GM20431 (cell line): ENCODE results near the gene RPL14.
"Not testable (repeated sequence)": the region's sequence is repeated elsewhere in the genome, so short reads cannot be mapped to it uniquely, and the experiment has no call there.

ENCODE experiments used
- in situ Hi-C: fragments of 300-500 bp; cut with MseI, MboI; formaldehyde crosslinking; loops from one replicate; pipeline ENCODE4 v1.15.0; 2020; ENCODE audit warnings: low sequenced_read_pairs; ENCODE audit not compliant: unreplicated experiment

RPL14 gene

DNA sequence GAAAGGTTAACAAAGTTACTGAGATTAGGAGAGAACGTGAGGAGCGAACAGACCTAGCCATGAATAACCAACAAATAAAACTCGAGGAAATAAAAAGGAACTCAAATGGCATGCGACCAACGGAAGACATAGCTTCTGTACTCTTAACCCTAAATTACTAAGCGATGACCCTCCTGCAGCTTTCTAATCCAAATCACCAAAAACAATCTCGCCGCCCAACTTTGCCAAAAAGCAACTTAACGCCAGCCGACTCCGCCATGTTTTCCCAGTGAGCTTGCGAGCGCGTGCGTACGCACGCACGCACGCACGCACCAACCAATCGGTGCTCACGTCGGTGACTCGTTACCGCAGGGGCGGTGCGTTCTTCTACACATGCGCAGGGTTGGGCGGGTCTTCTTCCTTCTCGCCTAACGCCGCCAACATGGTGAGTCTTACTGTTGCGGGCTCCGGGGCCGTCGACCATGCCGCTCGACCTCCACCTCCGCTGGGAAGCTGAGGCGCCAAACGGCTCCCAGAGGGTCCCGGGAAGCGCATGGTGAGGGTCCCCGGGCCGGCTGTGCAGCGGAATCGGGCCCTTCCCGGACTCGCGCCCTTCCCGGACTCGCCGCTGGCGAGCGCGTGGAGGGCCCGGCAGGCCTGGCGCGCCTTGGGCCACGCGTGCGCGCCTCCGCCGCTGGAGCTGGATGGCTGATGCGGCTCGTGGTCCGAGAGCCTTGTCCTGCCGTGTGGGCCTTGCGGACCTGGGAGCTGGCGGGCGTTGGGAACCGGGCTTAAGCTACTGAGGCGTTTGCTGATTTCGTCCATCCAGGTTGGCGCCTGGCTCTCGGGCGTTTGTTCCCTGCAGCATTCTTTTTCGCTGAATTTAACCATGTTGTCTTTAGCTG lies at the start of gene RPL14:
Gene RPL14, plus strand, starts transcription at position 400 of the 884 bp plus-strand sequence. Its CDS starts 133 bp downstream, at position 533.
- in situ Hi-C loops, result no loop called here

DNA sequence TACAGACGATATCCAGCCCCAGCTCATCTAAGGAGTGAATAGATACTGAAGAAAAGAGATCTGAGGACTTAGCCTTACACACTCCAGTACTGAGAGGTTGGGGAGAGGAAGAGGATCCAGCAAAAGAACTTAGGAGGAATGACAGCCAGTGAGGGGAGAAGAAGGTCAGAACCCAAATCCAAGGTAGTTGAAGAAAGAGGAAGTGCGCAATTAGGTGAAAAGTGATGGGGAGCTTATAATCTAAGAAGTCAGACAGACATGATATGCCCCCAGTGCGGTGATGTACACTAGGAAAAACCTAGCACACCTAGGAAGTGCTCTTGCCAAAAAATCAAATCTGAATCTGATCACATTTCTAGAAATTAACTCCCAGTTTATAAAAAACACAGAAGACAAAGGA lies 49.5 kb upstream of the RPL14 start:
- in situ Hi-C loops, result no loop called here

DNA sequence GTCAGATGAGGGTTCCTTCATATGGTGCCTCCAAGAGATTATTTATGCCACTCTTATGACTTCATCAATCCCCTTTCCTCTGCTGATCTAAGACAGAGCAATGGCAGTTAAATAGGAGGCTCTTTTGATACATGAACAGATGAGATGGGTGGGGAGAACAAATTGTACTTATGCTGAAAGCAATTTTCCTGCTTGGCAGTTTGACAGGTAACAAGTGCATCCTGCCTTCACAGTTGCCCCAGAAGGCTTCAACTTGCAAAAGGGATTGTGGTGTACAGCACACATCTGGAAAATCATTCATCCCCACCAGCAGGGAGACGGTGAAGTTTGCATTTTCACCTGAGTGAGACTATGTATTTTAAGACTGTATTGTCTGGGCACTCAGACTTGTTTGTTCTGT lies 42.9 kb upstream of the RPL14 start:
- in situ Hi-C loops, result no loop called here

DNA sequence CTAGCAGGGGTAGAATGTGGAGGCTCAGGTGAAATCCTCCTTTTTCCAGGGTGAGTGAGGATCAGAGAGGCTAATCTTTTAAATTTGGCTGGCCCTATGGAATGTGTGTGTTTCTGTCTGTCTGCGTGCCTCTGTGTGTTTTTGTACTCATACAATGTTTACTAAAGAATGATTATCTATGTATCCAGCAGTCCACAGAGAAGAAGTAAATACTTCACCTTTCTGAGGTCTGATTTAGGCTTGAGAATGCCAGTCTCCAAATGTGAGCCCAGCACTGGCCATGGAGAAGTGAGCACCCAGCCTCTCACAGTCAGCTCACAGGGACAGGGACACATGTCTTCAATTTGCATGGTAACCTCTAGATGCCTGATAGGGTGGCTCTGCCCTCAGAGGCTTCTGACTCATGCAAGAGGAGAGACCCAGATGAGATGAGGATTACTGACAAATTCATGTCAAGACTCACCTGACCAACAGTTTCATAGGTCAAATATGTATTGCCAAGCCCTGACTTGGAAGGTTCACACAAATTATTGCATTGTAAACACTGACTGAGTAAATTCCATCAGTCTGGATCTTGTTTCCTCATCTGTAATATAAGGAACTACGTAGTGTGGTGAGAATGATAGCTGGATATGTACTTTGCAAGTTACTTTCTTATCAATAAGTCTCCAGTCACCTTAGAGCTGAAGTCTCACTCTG lies 39.1 kb upstream of the RPL14 start:
- in situ Hi-C loops, result no loop called here

DNA sequence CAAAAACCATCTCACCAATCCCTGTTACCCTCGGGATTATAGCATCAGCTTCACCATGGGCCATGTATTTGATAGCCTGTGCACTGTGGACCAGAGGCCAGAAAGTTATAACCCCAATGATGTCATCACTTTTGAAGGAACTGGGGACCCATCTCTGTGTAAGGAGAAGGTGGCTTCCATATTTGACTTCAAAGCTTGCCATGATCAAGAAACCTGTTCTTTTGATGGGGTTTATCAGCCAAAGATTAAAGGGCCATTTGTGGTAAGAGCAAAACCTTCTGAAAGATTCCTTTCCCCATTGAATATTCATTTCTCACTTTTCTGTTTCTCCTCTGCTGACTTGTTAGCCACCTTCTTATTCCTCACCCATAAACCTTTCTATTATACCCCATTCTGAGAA lies 34.3 kb upstream of the RPL14 start:
- in situ Hi-C loops, result no loop called here

DNA sequence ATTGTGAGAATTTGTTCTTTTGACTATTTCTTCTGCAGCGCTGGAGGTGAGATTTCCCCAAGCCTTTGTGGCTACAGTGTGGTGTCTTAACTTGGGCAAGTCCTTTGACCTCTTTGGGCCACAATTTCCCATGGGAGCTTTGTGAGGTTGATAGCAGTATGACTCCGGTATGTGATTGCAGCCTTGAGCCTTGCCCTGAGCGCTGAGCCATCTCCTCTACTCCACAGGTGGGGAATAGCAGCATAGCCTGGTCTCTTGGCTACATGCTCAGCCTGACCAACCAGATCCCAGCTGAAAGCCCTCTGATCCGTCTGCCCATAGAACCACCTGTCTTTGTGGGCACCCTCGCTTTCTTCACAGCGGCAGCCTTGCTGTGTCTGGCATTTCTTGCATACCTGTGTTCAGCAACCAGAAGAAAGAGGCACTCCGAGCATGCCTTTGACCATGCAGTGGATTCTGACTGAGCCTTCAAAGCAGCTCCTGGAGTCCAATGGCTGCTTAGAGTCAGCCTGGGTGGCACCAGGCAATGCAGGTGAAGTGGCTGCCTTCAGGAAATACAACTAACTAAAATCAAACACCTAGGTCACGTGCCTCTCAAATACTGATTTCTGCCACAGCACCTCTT lies 30.0 kb upstream of the RPL14 start:
- in situ Hi-C loops, result no loop called here

DNA sequence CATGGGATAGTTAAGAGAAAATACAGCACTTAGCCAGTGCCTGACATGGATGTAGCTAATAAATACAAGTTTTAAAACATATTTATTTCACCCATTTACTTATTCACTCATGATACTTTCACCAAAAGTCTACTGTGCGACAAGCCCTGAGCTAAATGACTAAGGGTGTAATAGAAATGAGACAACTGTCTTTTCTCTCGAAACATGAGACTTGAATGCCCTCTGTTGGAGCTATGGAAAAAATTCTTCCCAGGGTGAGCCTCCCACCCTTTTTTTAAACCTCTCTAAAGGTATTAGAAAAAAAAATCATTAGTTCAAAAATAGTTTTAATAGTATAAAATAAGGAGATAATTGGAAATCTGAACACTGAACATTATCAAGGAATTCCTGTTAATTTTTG lies 24.3 kb upstream of the RPL14 start:
- in situ Hi-C loops, result no loop called here

DNA sequence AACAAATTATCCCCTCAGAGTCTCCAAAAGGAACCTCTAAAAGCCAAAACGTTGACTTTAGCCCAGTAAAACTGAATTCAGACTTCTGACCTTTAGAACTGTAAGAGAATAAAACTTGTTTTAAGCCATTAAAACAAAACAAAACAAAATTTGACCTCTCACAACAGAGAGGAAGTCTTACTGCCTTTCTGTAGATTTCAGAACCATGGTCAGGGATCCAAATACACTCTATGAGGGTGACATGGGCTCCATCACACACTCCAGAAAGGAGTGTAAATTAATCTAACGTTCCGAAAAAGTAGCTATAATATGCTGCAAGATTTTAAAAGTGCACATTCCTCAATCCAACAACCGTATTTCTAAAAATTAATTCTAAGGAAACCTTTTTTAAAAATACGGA lies 19.2 kb upstream of the RPL14 start:
- in situ Hi-C loops, result no loop called here

DNA sequence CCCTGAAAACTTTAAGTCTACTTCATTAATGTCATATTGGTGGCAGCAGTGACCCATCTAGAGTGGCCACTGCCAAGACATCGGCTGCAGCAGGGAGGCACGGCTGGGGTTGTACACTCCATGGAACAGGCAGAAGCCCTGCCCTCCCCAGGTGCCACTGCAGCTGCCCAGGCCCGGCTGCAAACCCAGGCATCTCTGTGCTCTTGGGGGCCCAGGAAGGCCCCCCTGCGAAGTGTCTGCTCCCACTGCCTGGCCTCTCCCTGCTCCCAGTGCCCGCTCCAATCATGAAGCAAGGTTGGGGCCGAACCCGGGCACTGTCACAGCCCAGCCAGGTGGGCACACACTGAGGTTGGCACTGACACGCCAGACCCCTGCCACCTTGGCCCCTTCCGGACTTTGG lies 12.1 kb upstream of the RPL14 start:
- in situ Hi-C loops, result no loop called here

DNA sequence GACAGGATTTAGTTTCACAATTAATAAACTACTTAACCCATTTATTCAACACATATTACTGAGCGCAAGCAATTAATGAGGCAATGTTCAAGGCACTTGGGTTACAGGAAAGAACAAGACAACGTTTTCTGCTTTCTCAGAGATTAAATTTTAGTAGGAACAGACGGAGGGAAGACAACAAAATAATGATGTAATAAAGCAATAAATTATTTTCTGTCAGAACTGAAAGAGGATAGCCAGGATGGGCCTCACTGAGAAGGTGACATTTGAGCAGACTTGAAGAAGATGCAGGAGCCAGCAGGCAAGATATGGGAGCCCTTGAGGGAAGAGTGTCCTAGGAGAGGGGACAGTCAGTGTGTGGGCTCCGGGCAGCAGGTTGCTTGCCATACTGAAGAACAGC lies 11.3 kb upstream of the RPL14 start:
- in situ Hi-C loops, result no loop called here

DNA sequence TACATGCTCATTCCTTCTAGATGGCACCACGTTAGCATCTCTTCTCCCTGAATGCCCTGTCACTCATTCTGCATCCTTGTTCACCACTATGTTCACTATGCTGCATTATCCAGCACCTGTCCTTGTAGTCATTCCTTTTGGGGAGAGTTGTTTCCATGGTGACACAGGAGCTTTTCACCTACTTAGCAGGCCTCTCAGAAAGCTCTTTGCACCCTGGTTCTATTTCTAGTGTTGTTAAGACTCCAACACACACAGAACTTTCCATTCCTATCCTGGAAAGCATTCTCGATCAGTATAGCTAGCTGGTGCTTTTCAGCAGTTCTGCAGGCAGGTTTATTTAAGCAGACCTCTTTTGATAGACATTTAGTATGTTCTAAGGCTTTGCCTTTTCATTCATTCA lies 6.7 kb upstream of the RPL14 start:
- in situ Hi-C loops, result no loop called here

DNA sequence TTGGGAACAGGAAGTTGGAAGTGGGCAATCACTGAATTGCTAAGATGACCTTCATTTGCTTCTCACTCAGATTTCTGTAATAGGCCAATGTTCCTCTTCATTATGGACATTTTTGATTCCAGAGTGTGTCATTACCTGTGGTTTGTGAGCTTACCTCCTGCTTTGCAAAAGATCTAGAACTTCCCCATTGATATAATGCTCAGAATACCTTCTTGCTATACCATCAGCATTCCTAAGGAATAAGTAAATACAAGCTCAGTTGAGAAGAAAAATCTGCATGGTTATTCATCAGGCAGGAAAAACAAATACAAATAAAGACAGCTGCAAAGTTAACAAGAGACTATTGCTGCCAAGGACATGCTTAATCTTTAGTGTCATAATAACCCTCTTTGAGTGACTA lies 5.6 kb upstream of the RPL14 start:
- in situ Hi-C loops, result no loop called here

DNA sequence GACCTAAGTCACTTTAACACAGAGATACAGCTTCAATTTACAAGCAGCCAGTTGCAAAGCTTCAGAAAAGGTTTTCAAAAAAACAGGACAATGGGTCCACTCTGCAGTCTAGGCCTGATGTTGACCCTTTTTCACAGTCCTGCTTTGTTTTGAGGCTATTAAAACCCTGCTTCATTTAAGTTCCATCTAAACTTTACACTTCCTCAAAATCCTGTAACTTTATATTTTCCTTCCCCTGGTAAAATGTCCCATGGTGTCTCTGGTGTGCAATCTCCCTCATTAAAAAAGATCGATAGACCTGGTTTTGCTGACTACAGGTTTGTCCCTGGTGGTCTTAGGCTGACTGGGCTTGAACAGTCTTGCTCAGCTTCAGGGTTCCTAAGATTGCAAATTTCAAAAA lies 5.1 kb upstream of the RPL14 start:
- in situ Hi-C loops, result no loop called here

DNA sequence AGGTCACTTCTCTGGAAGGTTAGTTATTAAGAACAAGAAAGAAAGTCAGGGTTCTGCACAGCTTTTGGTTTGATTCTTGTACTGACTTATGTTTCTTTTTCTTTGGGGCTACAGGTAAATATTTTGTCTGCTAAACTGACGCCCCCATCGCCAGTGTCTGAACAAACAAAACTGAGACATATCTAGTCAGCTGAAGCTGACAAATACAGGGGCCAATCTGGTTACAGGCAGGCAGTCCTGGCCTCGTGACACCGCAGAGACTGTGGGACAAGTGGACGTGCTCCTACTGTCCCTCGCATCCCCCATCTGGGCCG lies 4.6 kb upstream of the RPL14 start:
- in situ Hi-C loops, result no loop called here

DNA sequence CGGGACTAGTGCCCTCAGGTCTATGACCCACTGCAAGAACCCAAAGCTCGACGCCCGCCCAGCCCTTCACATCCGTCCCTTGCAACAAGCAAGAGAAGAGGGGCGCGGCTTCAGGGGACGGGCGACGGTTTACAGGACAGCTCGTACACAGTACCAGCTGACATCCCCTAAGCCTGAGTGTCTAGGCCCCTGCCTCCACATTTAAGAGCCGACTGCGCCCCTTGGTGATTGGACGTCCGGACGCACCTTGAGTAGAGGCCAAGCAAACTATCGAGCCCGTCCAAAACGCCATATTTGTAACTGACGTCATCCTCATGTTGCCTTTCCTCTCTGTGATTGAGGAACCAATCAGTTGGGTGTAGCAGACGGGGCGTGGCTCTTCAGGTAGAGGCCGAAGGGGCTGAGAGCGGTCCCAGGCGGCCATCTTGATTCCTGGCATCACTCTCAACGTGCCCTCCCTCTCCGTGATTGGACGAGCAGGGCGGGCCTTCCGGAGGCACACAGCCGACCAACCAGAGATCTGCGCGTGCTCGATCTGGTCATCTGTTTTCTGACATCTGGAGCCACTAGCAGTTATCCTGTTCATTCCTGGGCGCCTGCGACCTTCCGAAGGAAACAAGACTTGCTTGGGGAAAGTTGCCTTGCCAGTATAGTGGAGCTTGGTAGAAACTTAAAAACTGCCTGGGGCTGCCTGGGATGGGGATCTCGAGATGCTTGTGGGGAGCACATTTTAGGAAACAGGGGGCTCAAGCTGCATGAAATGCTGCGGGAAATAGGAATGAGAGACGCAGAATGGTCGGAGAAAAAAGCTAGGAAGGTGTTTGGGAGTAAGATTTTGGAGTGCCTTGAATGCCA lies 4.0 kb upstream of the RPL14 start:
- in situ Hi-C loops, result no loop called here

DNA sequence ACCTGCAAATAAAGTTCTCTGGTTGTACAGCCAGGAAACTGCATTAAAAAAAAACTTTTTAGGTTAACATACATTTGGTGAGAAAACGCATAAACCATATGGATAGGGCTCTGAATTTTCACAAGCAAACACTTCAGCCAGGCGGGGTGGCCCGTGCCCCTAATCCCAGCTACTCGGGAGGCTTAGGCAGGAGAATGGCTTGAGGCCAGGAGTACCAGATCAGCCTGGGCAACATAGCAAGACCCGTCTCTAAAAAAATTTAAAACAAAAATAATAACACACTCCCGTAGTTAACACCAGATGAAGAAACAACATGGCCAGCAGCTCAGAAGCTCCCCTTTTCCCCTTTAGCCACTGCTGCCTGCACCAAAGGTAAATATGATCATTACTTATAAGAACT lies 3.2 kb upstream of the RPL14 start:
- in situ Hi-C loops, result no loop called here

DNA sequence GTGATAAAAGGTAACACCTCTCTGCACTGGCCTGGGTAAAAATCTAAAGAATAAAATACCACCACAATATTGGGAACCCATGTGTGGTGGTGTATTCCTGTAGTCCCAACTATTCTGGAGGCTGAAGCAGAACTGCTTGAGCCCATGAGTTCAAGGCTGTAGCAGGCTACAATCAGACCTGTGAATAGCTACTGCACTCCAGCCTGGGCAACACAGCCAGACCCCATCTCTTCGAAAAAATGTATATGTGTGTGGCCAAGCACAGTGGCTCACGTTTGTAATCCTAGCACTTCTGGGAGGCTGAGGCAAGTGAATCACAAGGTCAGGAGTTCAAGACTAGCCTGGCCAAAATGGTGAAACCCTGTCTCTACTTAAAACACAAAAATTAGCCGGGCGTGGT lies 1.8 kb upstream of the RPL14 start:
- in situ Hi-C loops, result no loop called here

DNA sequence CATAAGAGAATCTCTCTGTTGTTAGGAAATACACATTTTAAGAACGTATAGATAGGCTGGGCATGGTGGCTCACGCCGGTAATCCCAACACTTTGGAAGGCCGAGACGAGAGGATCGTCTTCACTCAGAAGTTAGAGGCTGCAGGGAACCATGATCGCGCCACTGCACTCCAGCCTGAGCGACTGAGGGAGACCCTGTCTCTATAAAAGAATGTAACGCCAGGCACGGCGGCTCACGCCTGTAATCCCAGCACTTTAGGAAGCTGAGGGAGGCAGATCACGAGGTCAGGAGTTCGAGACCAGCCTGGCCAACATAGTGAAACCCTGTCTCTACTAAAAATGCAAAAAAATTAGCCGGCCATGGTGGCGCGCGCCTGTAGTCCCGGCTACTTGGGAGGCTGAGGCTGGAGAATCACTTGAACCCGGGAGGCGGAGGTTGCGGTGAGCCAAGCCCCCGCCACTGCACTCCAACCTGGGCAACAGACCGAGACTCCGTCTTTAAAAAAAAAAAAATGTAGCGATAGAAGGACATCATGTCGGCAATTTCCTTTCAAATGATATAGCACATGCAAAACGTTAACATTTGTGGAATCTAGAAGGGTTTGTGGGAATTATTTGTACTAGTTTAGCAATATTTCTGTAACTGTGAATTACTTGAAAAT lies 730 bp upstream of the RPL14 start:
- in situ Hi-C loops, result no loop called here

DNA sequence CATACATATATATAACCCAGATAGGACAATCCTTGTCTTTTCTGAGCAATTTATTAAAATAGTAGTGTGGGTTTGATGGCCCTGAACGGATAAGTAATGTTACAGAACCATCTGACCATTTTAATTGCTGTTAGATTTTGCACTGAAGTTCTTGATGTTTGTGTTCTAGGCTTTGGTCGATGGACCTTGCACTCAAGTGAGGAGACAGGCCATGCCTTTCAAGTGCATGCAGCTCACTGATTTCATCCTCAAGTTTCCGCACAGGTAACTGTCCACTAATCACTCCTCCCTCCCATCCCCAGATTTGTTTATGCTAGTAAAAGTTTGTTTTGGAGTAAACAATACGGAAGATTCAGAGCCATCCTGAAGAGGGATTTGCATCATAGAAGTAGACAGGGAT lies 1.3 kb downstream of the RPL14 start:
- in situ Hi-C loops, result no loop called here

DNA sequence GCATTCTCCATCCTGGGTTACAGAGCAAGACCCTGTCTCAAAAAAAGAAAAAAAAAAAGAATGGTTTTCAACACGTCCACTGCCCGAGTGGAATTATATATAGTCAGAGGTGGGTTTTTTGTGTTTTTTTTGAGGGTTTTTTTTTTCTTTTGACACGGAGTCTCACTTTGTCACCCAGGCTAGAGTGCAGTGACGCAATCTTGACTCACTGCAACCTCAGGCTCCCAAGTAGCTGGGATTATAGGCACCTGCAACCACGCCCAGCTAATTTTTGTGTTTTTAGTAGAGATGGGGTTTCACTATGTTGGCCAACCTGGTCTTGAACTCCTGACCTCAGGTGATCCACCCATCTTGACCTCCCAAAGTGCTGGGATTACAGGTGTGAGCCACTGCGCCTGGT lies 3.3 kb downstream of the RPL14 start:
- in situ Hi-C loops, result not testable (repeated sequence)
